Measurements from ENCODE around the gene E2F7. TPM values are rescaled to one million over a fixed set of nuclear protein-coding genes. Genes with fewer than 3 reads are reported as not detected.

Gene E2F7
- polyA plus RNA-seq, 1 of the 3 experiments (the other 2 are of a cell fraction) = 8.8 TPM

DNA sequence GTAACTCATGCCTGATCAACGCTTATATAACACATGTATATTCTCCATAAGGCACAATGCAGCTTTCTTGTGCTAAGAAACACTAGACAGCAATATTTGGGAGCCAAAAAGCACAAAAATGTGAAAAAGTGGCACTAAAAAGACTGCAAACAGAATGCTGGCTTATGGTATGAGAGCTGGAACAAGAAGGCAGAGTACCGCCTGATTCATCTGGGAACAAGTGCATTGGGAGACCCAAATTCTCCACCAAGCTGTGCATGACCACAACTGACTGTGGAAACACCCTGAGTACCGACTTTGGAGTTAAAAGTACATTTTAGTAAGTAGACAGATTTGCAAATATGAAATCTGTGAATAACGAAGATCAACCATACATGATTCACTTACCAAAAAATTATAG is 25.1 kb downstream of the E2F7 start (continued):
- TF ChIP-seq, protein P1, sequence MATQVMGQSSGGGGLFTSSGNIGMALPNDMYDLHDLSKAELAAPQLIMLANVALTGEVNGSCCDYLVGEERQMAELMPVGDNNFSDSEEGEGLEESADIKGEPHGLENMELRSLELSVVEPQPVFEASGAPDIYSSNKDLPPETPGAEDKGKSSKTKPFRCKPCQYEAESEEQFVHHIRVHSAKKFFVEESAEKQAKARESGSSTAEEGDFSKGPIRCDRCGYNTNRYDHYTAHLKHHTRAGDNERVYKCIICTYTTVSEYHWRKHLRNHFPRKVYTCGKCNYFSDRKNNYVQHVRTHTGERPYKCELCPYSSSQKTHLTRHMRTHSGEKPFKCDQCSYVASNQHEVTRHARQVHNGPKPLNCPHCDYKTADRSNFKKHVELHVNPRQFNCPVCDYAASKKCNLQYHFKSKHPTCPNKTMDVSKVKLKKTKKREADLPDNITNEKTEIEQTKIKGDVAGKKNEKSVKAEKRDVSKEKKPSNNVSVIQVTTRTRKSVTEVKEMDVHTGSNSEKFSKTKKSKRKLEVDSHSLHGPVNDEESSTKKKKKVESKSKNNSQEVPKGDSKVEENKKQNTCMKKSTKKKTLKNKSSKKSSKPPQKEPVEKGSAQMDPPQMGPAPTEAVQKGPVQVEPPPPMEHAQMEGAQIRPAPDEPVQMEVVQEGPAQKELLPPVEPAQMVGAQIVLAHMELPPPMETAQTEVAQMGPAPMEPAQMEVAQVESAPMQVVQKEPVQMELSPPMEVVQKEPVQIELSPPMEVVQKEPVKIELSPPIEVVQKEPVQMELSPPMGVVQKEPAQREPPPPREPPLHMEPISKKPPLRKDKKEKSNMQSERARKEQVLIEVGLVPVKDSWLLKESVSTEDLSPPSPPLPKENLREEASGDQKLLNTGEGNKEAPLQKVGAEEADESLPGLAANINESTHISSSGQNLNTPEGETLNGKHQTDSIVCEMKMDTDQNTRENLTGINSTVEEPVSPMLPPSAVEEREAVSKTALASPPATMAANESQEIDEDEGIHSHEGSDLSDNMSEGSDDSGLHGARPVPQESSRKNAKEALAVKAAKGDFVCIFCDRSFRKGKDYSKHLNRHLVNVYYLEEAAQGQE (IDR thresholded peaks at IDR 0.05; ENCODE audit: low read depth, low read length) = no peak
- TF ChIP-seq NRF1 (IDR thresholded peaks at IDR 0.05; ENCODE audit: low read depth, low read length) (no peak), TCF12 (IDR thresholded peaks at IDR 0.05) (no peak)

DNA sequence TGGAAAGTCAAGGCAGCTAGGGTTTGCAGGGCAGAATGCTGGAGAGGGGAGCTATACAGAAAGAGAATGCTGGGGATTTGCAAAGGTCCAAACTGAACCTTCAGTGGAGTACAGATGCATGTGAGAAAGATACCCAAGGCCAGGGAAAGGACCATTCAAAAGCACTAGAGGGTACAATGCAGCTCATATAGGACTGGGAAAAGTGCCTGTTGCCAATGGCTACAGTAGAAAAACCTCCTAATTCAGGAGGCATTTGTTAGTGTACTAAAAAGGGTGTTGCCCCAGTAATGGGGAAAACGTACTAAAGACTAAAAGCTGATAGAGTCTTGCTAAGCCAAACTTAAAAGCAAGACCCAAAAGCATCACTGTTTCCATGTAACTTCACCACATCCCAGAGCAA is 30.1 kb downstream of the E2F7 start:
- no peaks in the 10 kb centered on the region for H3K27me3 ChIP-seq (ENCODE audit: insufficient read depth)
- POLR2A ChIA-PET = no interaction called here
- 88% methylated on average over 1 of the region's 1 CpG for WGBS (ENCODE audit: low lambda C conversion rate)
- no peaks in the 10 kb centered on the region for H3K9me2 ChIP-seq
- H3K4me1 ChIP-seq (ENCODE audit: control insufficient read depth in 1 of 2, insufficient read depth in 2 of 2, low read depth in 1 of 2, low read length in 1 of 2) = peaks cover 2 to 15% of the 10 kb centered on the region in 2 experiments; a peak in 1 of 4 replicates
- TF ChIP-seq RFX5 (IDR thresholded peaks at IDR 0.05; ENCODE audit: low read length) = no peak
- H3K4me3 ChIP-seq (ENCODE audit: low read depth in 2 of 2, low read length in 1 of 2) = no peak overlapping the region
- peaks cover 12% of the 10 kb centered on the region; the same call in 1 of the 2 replicates for H3K9me3 ChIP-seq
- H3K79me2 ChIP-seq (ENCODE audit: insufficient read depth) = peaks cover 63% of the 10 kb centered on the region
- peaks cover 37 to 89% of the 10 kb centered on the region in 2 experiments for H3K36me3 ChIP-seq (replicated peaks in 1 of 2; ENCODE audit: control insufficient read depth in 1 of 2, insufficient read depth in 2 of 2, low read length in 1 of 2)
- CTCF ChIA-PET = interaction anchor here (0.7 to 0.8 kb wide), 2 partner anchors 14 to 82 kb away, joined by 3 read pairs; no protein-coding TSS in a partner anchor
- H3K4me2 ChIP-seq = no peak overlapping the region
- no peak overlapping the region for H2AFZ ChIP-seq (ENCODE audit: low read depth)
- no peak for DNase-seq
- H3K9ac ChIP-seq = no peak overlapping the region
- H3K27ac ChIP-seq (ENCODE audit: low read depth in 2 of 2, low read length in 1 of 2) = no peak overlapping the region
- peaks cover 49% of the 10 kb centered on the region for H3F3A ChIP-seq (replicated peaks; ENCODE audit: insufficient read depth)
- H4K20me1 ChIP-seq (ENCODE audit: insufficient read depth) = no peaks in the 10 kb centered on the region; the same call in 1 of the 2 replicates

DNA sequence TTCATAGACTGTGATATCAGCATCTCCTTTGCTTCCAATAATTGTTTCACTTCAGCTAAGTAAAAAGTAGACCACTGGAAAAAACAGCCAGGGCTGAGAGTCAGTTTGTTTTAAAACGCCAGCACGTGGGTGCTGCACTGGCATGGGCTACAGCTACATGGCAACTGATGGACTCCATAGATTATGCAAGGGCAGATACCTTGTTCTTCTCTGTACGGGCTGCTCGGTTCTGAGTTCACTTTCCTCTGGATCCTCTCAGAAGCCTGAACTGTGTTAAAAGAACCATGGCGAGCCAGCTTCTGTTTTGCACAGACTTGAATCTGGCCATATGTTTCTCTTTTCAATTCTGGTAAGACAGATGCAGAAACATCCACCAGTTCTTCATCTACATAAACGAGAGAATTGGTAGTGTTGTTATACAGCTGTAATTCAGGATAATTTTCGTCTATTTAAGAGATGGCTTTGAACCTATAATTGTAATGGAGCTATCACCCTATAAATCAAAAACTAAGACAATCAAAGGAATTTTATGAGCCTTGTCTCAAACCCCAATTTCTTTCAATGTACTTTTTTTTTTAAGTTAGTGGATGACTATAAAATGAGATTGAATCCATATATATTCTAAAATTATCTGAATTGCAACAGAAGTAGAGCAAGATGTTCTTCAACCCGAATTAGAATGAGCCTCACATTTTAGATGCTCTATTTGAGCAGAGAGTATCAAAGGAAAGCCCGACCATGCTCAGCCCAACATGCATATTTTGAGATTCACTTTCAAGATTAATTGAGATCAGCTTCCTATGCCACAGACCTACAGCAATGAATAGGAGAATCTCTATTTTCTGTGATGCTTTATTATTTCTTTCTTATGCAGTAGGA is 31.5 kb downstream of the E2F7 start:
- Histone ChIP-seq H3K36me3 (replicated peaks in 1 of 2; ENCODE audit: control insufficient read depth in 1 of 2, insufficient read depth in 2 of 2, low read length in 1 of 2) (peaks cover 38 to 88% of the 10 kb centered on the region in 2 experiments), H3F3A (replicated peaks; ENCODE audit: insufficient read depth) (peaks cover 42% of the 10 kb centered on the region), H3K4me3 (ENCODE audit: low read depth in 2 of 2, low read length in 1 of 2) (no peak overlapping the region), H3K9me2 (no peaks in the 10 kb centered on the region), H4K20me1 (ENCODE audit: insufficient read depth) (no peaks in the 10 kb centered on the region; the same call in 1 of the 2 replicates), H3K79me2 (ENCODE audit: insufficient read depth) (peaks cover 65% of the 10 kb centered on the region), H3K9ac (no peak overlapping the region), H3K27me3 (ENCODE audit: insufficient read depth) (no peaks in the 10 kb centered on the region), H3K4me1 (ENCODE audit: control insufficient read depth in 1 of 2, insufficient read depth in 2 of 2, low read depth in 1 of 2, low read length in 1 of 2) (peaks cover 9 to 15% of the 10 kb centered on the region in 2 experiments; a peak in 1 of 4 replicates), H3K9me3 (peaks cover 10% of the 10 kb centered on the region; the same call in 1 of the 2 replicates), H3K27ac (ENCODE audit: low read depth in 2 of 2, low read length in 1 of 2) (peak overlapping the region in 1 of 2 experiments; percentile 80; a peak in 1 of 4 replicates), H2AFZ (ENCODE audit: low read depth) (no peak overlapping the region), H3K4me2 (no peak overlapping the region)
- 95% methylated on average over 9 of the region's 9 CpGs for WGBS (ENCODE audit: low lambda C conversion rate)
- CTCF ChIA-PET = interaction anchor here (0.6 to 1.9 kb wide), 3 partner anchors 16 to 82 kb away, joined by 3 to 7 read pairs (median 7); no protein-coding TSS in a partner anchor
- POLR2A ChIA-PET = no interaction called here
- no peak for DNase-seq
- no peak for TF ChIP-seq EZH2phosphoT487 (IDR thresholded peaks at IDR 0.05; ENCODE audit: borderline replicate concordance, low read depth)
- no peak for TF ChIP-seq RXRA (IDR thresholded peaks at IDR 0.05; ENCODE audit: borderline replicate concordance, low read depth)
- TF ChIP-seq, protein P2, sequence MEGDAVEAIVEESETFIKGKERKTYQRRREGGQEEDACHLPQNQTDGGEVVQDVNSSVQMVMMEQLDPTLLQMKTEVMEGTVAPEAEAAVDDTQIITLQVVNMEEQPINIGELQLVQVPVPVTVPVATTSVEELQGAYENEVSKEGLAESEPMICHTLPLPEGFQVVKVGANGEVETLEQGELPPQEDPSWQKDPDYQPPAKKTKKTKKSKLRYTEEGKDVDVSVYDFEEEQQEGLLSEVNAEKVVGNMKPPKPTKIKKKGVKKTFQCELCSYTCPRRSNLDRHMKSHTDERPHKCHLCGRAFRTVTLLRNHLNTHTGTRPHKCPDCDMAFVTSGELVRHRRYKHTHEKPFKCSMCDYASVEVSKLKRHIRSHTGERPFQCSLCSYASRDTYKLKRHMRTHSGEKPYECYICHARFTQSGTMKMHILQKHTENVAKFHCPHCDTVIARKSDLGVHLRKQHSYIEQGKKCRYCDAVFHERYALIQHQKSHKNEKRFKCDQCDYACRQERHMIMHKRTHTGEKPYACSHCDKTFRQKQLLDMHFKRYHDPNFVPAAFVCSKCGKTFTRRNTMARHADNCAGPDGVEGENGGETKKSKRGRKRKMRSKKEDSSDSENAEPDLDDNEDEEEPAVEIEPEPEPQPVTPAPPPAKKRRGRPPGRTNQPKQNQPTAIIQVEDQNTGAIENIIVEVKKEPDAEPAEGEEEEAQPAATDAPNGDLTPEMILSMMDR (IDR thresholded peaks at IDR 0.05) = no peak
- TF ChIP-seq SIN3A (IDR thresholded peaks at IDR 0.05; ENCODE audit: borderline replicate concordance, low read depth, low read length) = no peak
- no peak for TF ChIP-seq YY1 (IDR thresholded peaks at IDR 0.05; ENCODE audit: low read depth)
- no peak for TF ChIP-seq GABPA (IDR thresholded peaks at IDR 0.05; ENCODE audit: low read depth)
- TF ChIP-seq, protein P3, sequence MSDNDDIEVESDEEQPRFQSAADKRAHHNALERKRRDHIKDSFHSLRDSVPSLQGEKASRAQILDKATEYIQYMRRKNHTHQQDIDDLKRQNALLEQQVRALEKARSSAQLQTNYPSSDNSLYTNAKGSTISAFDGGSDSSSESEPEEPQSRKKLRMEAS (IDR thresholded peaks at IDR 0.05; ENCODE audit: low read depth) = no peak
- TF ChIP-seq RFX5 (IDR thresholded peaks at IDR 0.05; ENCODE audit: low read length) = no peak
- TF ChIP-seq CHD2 (IDR thresholded peaks at IDR 0.05; ENCODE audit: low read length, partially characterized antibody) = no peak
- no peak for TF ChIP-seq TCF12 (IDR thresholded peaks at IDR 0.05)
- TF ChIP-seq NRF1 (IDR thresholded peaks at IDR 0.05; ENCODE audit: low read depth, low read length) = no peak
- TF ChIP-seq, protein P4, sequence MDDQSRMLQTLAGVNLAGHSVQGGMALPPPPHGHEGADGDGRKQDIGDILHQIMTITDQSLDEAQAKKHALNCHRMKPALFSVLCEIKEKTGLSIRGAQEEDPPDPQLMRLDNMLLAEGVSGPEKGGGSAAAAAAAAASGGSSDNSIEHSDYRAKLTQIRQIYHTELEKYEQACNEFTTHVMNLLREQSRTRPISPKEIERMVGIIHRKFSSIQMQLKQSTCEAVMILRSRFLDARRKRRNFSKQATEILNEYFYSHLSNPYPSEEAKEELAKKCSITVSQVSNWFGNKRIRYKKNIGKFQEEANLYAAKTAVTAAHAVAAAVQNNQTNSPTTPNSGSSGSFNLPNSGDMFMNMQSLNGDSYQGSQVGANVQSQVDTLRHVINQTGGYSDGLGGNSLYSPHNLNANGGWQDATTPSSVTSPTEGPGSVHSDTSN (IDR thresholded peaks at IDR 0.05) = no peak
- TF ChIP-seq FOXJ3 (CRISPR knock-in tag; IDR thresholded peaks at IDR 0.05) = no peak
- TF ChIP-seq, protein P5, sequence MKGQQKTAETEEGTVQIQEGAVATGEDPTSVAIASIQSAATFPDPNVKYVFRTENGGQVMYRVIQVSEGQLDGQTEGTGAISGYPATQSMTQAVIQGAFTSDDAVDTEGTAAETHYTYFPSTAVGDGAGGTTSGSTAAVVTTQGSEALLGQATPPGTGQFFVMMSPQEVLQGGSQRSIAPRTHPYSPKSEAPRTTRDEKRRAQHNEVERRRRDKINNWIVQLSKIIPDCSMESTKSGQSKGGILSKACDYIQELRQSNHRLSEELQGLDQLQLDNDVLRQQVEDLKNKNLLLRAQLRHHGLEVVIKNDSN (IDR thresholded peaks at IDR 0.05; ENCODE audit: borderline replicate concordance, low read depth) = no peak
- TF ChIP-seq NFIC (IDR thresholded peaks at IDR 0.05; ENCODE audit: borderline replicate concordance) = no peak

Measured in SK-N-SH (cell line).